ENCODE results near the gene TMEM200A. TPM values are rescaled to one million over a fixed set of nuclear protein-coding genes. Genes with fewer than 3 reads are reported as not detected.
A peak's percentile ranks its signal among the peaks of the same experiment; 100 is the strongest.

TMEM200A gene
- total RNA-seq (2021) (2.0 and 2.3 TPM in 2 replicates), Bru-seq, nascent RNA (percentile 43 among the genes with signal in this experiment), BruChase-seq, experiment 1, labeled RNA remaining after a 2-hour chase (percentile 39 among the genes with signal in this experiment), BruChase-seq, experiment 2, labeled RNA remaining after a 6-hour chase (percentile 30 among the genes with signal in this experiment)
- long read RNA-seq, partial matches to known transcripts = 0 of 2 reads
- long read RNA-seq, other reads (novel, unspliced or antisense) = 1 of 2 reads

GRCh38 chr6:130365166-130366106, at the start of gene TMEM200A:
TSS of gene TMEM200A (plus strand) at chr6:130366017. CDS start at chr6:130440423, 74,406 bp downstream.
- H3K27me3 ChIP-seq (replicated peaks; ENCODE audit: insufficient read depth, low read depth, low read length, poor library complexity) = peaks cover 38% of the 10 kb centered on the region
- H3K27ac ChIP-seq (ENCODE audit: low read depth, low read length, poor library complexity, severe bottlenecking) = no peak within 1 kb of the TSS
- H3K4me3 ChIP-seq (ENCODE audit: low read depth, low read length, poor library complexity, severe bottlenecking) = peak within 1 kb of the TSS; percentile 66
- H3K9me3 ChIP-seq (ENCODE audit: low read depth, low read length, poor library complexity, severe bottlenecking) = no peaks in the 10 kb centered on the region
- H3K4me1 ChIP-seq (ENCODE audit: insufficient read depth, low read length, poor library complexity, severe bottlenecking) = peaks cover 5% of the 10 kb centered on the region
- intact Hi-C loops (cut with micrococcal nuclease; ENCODE audit: unreplicated experiment) = loop anchor here (1.0 kb wide), 1 partner anchor 333 kb away; no protein-coding TSS in a partner anchor
- ChIA-PET CTCF (interaction anchor here (0.6 to 1.0 kb wide), 4 partner anchors 27 to 333 kb away, joined by 3 to 8 read pairs (median 6); no protein-coding TSS in a partner anchor), POLR2A (ENCODE audit: low non-redundant PET) (no interaction called here)
- BruUV-seq (replicated peaks) = no TSS peak
- DNase-seq (ENCODE audit: low spot score) = peak; percentile 76
- H3K36me3 ChIP-seq (ENCODE audit: insufficient read depth, low read length, poor library complexity, severe bottlenecking) = no peaks in the 10 kb centered on the region
- TF ChIP-seq CTCF (conservative IDR thresholded peaks at IDR 0.05; ENCODE audit: low read depth, low read length) = peak; percentile 89
- no peak for TF ChIP-seq EZH2 (IDR thresholded peaks at IDR 0.05; ENCODE audit: borderline replicate concordance, low read depth, low read length, poor library complexity, severe bottlenecking)

DNA sequence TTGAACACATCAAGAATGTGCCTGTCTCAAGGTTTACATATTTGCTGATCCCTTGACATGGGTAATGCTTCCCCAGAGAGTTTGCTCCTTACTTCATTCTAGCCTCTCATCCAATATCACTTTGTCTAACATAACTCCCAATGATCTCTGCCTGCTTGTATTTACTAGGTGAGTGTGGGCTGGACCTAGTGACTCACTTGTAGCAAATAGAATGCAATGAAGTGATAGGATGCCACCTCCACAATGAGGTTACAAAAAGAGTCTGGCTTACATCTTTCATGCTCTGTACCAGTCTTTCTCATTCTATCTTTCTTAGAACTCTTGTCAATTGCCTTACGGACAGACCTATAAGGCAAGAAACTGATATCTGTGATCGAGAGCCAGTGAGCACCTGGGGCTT, 44.9 kb upstream of the TMEM200A start:
- Histone ChIP-seq H3K27ac (ENCODE audit: low read depth, low read length, poor library complexity, severe bottlenecking) (no peak overlapping the region), H3K4me1 (ENCODE audit: insufficient read depth, low read length, poor library complexity, severe bottlenecking) (no peaks in the 10 kb centered on the region), H3K27me3 (replicated peaks; ENCODE audit: insufficient read depth, low read depth, low read length, poor library complexity) (no peaks in the 10 kb centered on the region), H3K9me3 (ENCODE audit: low read depth, low read length, poor library complexity, severe bottlenecking) (no peaks in the 10 kb centered on the region), H3K4me3 (ENCODE audit: low read depth, low read length, poor library complexity, severe bottlenecking) (no peak overlapping the region), H3K36me3 (ENCODE audit: insufficient read depth, low read length, poor library complexity, severe bottlenecking) (no peaks in the 10 kb centered on the region)
- TF ChIP-seq CTCF (conservative IDR thresholded peaks at IDR 0.05; ENCODE audit: low read depth, low read length) (no peak), EZH2 (IDR thresholded peaks at IDR 0.05; ENCODE audit: borderline replicate concordance, low read depth, low read length, poor library complexity, severe bottlenecking) (no peak)
- BruUV-seq (replicated peaks) = no TSS peak
- ChIA-PET CTCF (interaction anchor here (2.1 kb wide), 1 partner anchor 378 kb away, joined by 17 read pairs; no protein-coding TSS in a partner anchor), POLR2A (ENCODE audit: low non-redundant PET) (no interaction called here)
- DNase-seq (ENCODE audit: low spot score) = no peak
- intact Hi-C loops (cut with micrococcal nuclease; ENCODE audit: unreplicated experiment) = loop anchor here (5.0 to 10.0 kb wide), 2 partner anchors 521 to 554 kb away; no protein-coding TSS in a partner anchor

GRCh38 chr6:130322673-130323268, 43.0 kb upstream of the TMEM200A start:
- Histone ChIP-seq H3K36me3 (ENCODE audit: insufficient read depth, low read length, poor library complexity, severe bottlenecking) (no peaks in the 10 kb centered on the region), H3K27ac (ENCODE audit: low read depth, low read length, poor library complexity, severe bottlenecking) (no peak overlapping the region), H3K9me3 (ENCODE audit: low read depth, low read length, poor library complexity, severe bottlenecking) (no peaks in the 10 kb centered on the region), H3K4me1 (ENCODE audit: insufficient read depth, low read length, poor library complexity, severe bottlenecking) (no peaks in the 10 kb centered on the region), H3K27me3 (replicated peaks; ENCODE audit: insufficient read depth, low read depth, low read length, poor library complexity) (no peaks in the 10 kb centered on the region), H3K4me3 (ENCODE audit: low read depth, low read length, poor library complexity, severe bottlenecking) (no peak overlapping the region)
- ChIA-PET POLR2A (ENCODE audit: low non-redundant PET) (interaction anchor here (0.7 kb wide), 1 partner anchor 489 kb away, joined by 3 read pairs; no protein-coding TSS in a partner anchor), CTCF (interaction anchor here (1.3 to 2.1 kb wide), 2 partner anchors 41 to 376 kb away, joined by 4 to 17 read pairs; no protein-coding TSS in a partner anchor)
- intact Hi-C loops (cut with micrococcal nuclease; ENCODE audit: unreplicated experiment) = loop anchor here (1.0 to 10.0 kb wide), 4 partner anchors 376 to 552 kb away; no protein-coding TSS in a partner anchor
- no TSS peak for BruUV-seq (replicated peaks)
- peak; percentile 91 for TF ChIP-seq CTCF (conservative IDR thresholded peaks at IDR 0.05; ENCODE audit: low read depth, low read length)
- TF ChIP-seq EZH2 (IDR thresholded peaks at IDR 0.05; ENCODE audit: borderline replicate concordance, low read depth, low read length, poor library complexity, severe bottlenecking) = no peak
- DNase-seq (ENCODE audit: low spot score) = peak; percentile 70
